HepG2 (cell line): ENCODE measurements around the gene SLC16A3. TPM values are rescaled to one million over a fixed set of nuclear protein-coding genes. Genes with fewer than 3 reads are reported as not detected.

Experiments
- BCLAF1 ChIP-seq: fragments of 450-650 bp; IDR thresholded peaks from 2 replicates; pipeline ENCODE4 v1.6.1; 2017; ENCODE audit warnings: mild to moderate bottlenecking
- CEBPG ChIP-seq: IDR thresholded peaks from 2 replicates; pipeline ENCODE4 v1.6.1; 2016
- DR1 ChIP-seq: sonication (generic); formaldehyde crosslinking; IDR thresholded peaks from 2 replicates; pipeline ENCODE4 v1.8.0; 2021; ENCODE audit warnings: mild to moderate bottlenecking, missing genetic modification reagents, inconsistent platforms
- EEA1 ChIP-seq: sonication (generic); formaldehyde crosslinking; IDR thresholded peaks from 2 replicates; pipeline ENCODE4 v1.5.1; 2020; ENCODE audit warnings: mild to moderate bottlenecking, missing genetic modification reagents, borderline replicate concordance
- KLF11 ChIP-seq: IDR thresholded peaks from 2 replicates; pipeline ENCODE4 v1.6.1; 2016; ENCODE audit warnings: missing compliant biosample characterization
- KLF13 ChIP-seq: sonication (generic); formaldehyde crosslinking; IDR thresholded peaks from 2 replicates; pipeline ENCODE4 v1.4.0; 2020; ENCODE audit warnings: mild to moderate bottlenecking, missing genetic modification reagents
- MATR3 ChIP-seq: sonication (generic); formaldehyde crosslinking; IDR thresholded peaks from 2 replicates; pipeline ENCODE4 v1.4.0; 2020; ENCODE audit warnings: missing genetic modification reagents
- MEF2D ChIP-seq: sonication (generic); formaldehyde crosslinking; IDR thresholded peaks from 2 replicates; pipeline ENCODE4 v1.5.1; 2020; ENCODE audit warnings: mild to moderate bottlenecking, missing genetic modification reagents
- NR3C1 ChIP-seq: sonication (generic); formaldehyde crosslinking; IDR thresholded peaks from 2 replicates; pipeline ENCODE4 v1.4.0; 2020; ENCODE audit warnings: missing genetic modification reagents
- PRPF4 ChIP-seq: fragments of 200-400 bp; formaldehyde crosslinking; IDR thresholded peaks from 2 replicates; pipeline ENCODE4 v1.6.1; 2016; ENCODE audit warnings: low read length, low read depth; ENCODE audit not compliant: poor library complexity, severe bottlenecking
- PTBP1 ChIP-seq: fragments of 200-400 bp; formaldehyde crosslinking; IDR thresholded peaks from 2 replicates; pipeline ENCODE4 v1.6.1; 2018; ENCODE audit warnings: low read length, low read depth; ENCODE audit not compliant: poor library complexity, severe bottlenecking
- RAD21 ChIP-seq: fragments of 450-650 bp; formaldehyde crosslinking; IDR thresholded peaks from 2 replicates; pipeline ENCODE4 v1.5.0; 2020; ENCODE audit warnings: mild to moderate bottlenecking
- RFX1 ChIP-seq: fragments of 450-650 bp; IDR thresholded peaks from 2 replicates; pipeline ENCODE4 v1.6.1; 2017
- RORA ChIP-seq: sonication (generic); formaldehyde crosslinking; IDR thresholded peaks from 2 replicates; pipeline ENCODE4 v1.5.0; 2020; ENCODE audit warnings: mild to moderate bottlenecking, missing genetic modification reagents, moderate library complexity
- SYNCRIP ChIP-seq: fragments of 200-400 bp; formaldehyde crosslinking; IDR thresholded peaks from 2 replicates; pipeline ENCODE4 v1.6.1; 2018; ENCODE audit warnings: mild to moderate bottlenecking, low read depth, low read length; ENCODE audit not compliant: insufficient read depth
- TGIF2 ChIP-seq: IDR thresholded peaks from 2 replicates; pipeline ENCODE4 v1.6.1; 2016; ENCODE audit warnings: control low read depth, missing compliant biosample characterization
- TMF1 ChIP-seq: sonication (generic); formaldehyde crosslinking; IDR thresholded peaks from 2 replicates; pipeline ENCODE4 v1.8.1; 2022; ENCODE audit warnings: low read depth, missing genetic modification reagents
- ZMYM4 ChIP-seq: sonication (generic); formaldehyde crosslinking; IDR thresholded peaks from 2 replicates; pipeline ENCODE4 v1.8.1; 2023; ENCODE audit warnings: mild to moderate bottlenecking, missing genetic modification reagents
- ZSCAN20 ChIP-seq: sonication (generic); formaldehyde crosslinking; IDR thresholded peaks from 2 replicates; pipeline ENCODE4 v1.4.0; 2020; ENCODE audit warnings: missing genetic modification reagents, mild to moderate bottlenecking, borderline replicate concordance
- polyA plus RNA-seq, 8 experiments: library from polyadenylated mRNA; depleted of rRNA in 3 of 8; stranded (reverse) in 7 of 8; unstranded in 1 of 8; fragments of >200 nt; fragmentation: Illumina TruSeq in 4 of 8; extraction: Trizol in 4 of 8; gene quantifications; 2 replicates each; pipeline versions ENCODE4 v1.2.1 to v1.2.3, GENCODE V29; 2011 to 2016; ENCODE audit warnings: low read depth in 4 of 8, missing spikeins in 1 of 8, mixed read lengths in 1 of 8; ENCODE audit not compliant: insufficient read depth in 1 of 8
- total RNA-seq, 5 experiments: library from RNA; depleted of rRNA; stranded (reverse); fragments of >200 nt; fragmentation: Illumina TruSeq; extraction: Trizol; gene quantifications; 2 replicates each; pipeline ENCODE4 v1.2.3, GENCODE V29; 2016; ENCODE audit warnings: low read depth in 1 of 5
- TF ChIP-seq, protein P1 (sequence below): sonication (generic); formaldehyde crosslinking; conservative IDR thresholded peaks from 2 replicates; pipeline ENCODE4 v1.8.0; 2022; ENCODE audit warnings: missing genetic modification reagents
- TF ChIP-seq, protein P2 (sequence below): sonication (generic); formaldehyde crosslinking; IDR thresholded peaks from 2 replicates; pipeline ENCODE4 v1.4.0; 2020; ENCODE audit warnings: mild to moderate bottlenecking, missing genetic modification reagents
- TF ChIP-seq, protein P3 (sequence below): IDR thresholded peaks from 2 replicates; pipeline ENCODE4 v1.4.0; 2020; ENCODE audit warnings: mild to moderate bottlenecking, missing genetic modification reagents

The SLC16A3 gene
- total and polyA plus RNA-seq, 2 of the 13 experiments (the other 11 are each of a cell fraction or from before 2014, with no cell fraction given) = 242 to 349 TPM

DNA sequence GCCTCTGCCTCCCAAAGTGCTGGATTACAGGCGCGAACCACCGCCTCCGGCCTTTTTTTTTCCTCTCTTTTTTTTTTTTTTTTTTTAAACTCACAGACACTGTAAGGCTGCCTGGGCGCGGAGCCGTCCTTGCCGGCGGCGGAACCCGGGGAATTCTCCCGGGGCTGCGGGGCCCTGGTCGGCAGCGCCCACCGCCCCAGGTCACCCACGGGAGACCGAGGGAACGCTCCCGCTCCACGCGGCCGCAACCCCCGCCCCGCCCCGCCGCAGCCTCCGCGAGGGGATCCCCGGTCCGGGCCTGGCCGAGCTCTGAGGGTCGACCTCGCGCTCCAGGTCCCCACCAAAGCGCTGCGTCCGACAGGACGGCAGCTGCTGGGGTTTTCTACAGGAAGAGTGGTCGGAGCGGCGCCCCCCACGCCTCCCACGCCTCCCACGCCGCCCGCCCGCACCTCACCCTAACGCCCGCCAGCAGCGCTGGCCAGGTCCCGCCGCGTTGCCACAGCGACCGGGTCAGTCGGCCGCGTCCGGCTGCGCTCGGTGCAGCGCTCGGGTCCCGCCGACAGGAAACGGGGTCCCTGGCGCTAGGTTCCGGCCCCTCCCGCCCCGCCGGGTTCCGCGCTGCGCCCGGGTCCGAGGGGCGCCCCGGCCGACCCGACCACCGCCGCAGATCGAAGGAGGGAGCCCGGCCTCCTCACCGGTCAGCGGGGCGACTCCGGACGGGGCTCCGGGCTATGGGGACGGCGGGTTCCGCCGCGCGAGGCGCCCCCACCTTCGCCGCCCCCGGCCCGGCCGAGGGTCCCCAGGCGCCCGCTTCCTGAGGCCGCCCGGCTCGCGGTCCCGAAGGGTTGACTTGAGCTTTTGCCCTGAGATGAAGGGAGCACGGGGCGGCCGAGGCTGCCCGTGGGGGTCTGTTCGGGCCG, 16.3 kb upstream of the SLC16A3 start, which contains the start of gene CCDC57 (continued):
- TF ChIP-seq BCLAF1 (no peak), SYNCRIP (no peak), RFX1 (peak; percentile 94), MATR3 (CRISPR knock-in tag) (no peak), CEBPG (peak; percentile 35; the same call in 1 of the 2 replicates), ZSCAN20 (CRISPR knock-in tag) (peak; percentile 27; the same call in 1 of the 2 replicates), ZMYM4 (CRISPR knock-in tag) (peak; percentile 62; the same call in 1 of the 2 replicates), MEF2D (CRISPR knock-in tag) (no peak), DR1 (CRISPR knock-in tag) (no peak), EEA1 (CRISPR knock-in tag) (0 out of 2 replicates have a peak, but pooled peaks have one; percentile 30), PTBP1 (peak; percentile 17), RAD21 (CRISPR knock-in tag) (0 out of 2 replicates have a peak, but pooled peaks have one; percentile 58), KLF13 (no peak; the same call in 1 of the 2 replicates), TMF1 (CRISPR knock-in tag) (peak; percentile 89), TGIF2 (no peak), KLF11 (CRISPR knock-in tag) (no peak), PRPF4 (no peak), NR3C1 (CRISPR knock-in tag) (no peak), RORA (CRISPR knock-in tag) (no peak)
- TF ChIP-seq, protein P1, sequence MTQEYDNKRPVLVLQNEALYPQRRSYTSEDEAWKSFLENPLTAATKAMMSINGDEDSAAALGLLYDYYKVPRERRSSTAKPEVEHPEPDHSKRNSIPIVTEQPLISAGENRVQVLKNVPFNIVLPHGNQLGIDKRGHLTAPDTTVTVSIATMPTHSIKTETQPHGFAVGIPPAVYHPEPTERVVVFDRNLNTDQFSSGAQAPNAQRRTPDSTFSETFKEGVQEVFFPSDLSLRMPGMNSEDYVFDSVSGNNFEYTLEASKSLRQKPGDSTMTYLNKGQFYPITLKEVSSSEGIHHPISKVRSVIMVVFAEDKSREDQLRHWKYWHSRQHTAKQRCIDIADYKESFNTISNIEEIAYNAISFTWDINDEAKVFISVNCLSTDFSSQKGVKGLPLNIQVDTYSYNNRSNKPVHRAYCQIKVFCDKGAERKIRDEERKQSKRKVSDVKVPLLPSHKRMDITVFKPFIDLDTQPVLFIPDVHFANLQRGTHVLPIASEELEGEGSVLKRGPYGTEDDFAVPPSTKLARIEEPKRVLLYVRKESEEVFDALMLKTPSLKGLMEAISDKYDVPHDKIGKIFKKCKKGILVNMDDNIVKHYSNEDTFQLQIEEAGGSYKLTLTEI = no peak
- TF ChIP-seq, protein P2, sequence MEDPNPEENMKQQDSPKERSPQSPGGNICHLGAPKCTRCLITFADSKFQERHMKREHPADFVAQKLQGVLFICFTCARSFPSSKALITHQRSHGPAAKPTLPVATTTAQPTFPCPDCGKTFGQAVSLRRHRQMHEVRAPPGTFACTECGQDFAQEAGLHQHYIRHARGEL (CRISPR knock-in tag) = no peak
- TF ChIP-seq, protein P3, sequence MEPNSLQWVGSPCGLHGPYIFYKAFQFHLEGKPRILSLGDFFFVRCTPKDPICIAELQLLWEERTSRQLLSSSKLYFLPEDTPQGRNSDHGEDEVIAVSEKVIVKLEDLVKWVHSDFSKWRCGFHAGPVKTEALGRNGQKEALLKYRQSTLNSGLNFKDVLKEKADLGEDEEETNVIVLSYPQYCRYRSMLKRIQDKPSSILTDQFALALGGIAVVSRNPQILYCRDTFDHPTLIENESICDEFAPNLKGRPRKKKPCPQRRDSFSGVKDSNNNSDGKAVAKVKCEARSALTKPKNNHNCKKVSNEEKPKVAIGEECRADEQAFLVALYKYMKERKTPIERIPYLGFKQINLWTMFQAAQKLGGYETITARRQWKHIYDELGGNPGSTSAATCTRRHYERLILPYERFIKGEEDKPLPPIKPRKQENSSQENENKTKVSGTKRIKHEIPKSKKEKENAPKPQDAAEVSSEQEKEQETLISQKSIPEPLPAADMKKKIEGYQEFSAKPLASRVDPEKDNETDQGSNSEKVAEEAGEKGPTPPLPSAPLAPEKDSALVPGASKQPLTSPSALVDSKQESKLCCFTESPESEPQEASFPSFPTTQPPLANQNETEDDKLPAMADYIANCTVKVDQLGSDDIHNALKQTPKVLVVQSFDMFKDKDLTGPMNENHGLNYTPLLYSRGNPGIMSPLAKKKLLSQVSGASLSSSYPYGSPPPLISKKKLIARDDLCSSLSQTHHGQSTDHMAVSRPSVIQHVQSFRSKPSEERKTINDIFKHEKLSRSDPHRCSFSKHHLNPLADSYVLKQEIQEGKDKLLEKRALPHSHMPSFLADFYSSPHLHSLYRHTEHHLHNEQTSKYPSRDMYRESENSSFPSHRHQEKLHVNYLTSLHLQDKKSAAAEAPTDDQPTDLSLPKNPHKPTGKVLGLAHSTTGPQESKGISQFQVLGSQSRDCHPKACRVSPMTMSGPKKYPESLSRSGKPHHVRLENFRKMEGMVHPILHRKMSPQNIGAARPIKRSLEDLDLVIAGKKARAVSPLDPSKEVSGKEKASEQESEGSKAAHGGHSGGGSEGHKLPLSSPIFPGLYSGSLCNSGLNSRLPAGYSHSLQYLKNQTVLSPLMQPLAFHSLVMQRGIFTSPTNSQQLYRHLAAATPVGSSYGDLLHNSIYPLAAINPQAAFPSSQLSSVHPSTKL = no peak; the same call in 1 of the 2 replicates
